NCI-H2196 (cell line): ENCODE data around the gene HBP1.
"Not testable (repeated sequence)": the region's sequence is repeated elsewhere in the genome, so short reads cannot be mapped to it uniquely, and the experiment has no call there.

Experiments used
- DNase-seq: peaks from one replicate; lab custom pipeline; 2025; ENCODE audit not compliant: unreplicated experiment; lab: John Stamatoyannopoulos, UW

Gene HBP1

GRCh38 chr7:107168233-107169119 is at the start of gene HBP1:
TSS of gene HBP1 (plus strand) at chr7:107169003. CDS start at chr7:107179894, 10,891 bp downstream.
- peak; percentile 98 for DNase-seq

GRCh38 chr7:107119376-107120105 is 49.3 kb upstream of the HBP1 start:
- no peak for DNase-seq

GRCh38 chr7:107122486-107122911 is 46.3 kb upstream of the HBP1 start:
- no peak for DNase-seq

- DNase-seq, result no peak
These were observed 45.4 kb upstream of the HBP1 start for GRCh38 chr7:107123392-107123791.

- DNase-seq, result no peak
These were observed 43.3 kb upstream of the HBP1 start for GRCh38 chr7:107125475-107125874.

GRCh38 chr7:107128217-107128616 is 40.6 kb upstream of the HBP1 start:
- no peak for DNase-seq

GRCh38 chr7:107128748-107129147 is 40.1 kb upstream of the HBP1 start:
- DNase-seq, result no peak

GRCh38 chr7:107130487-107131220 is 38.1 kb upstream of the HBP1 start:
- DNase-seq, result no peak

GRCh38 chr7:107133396-107133795 is 35.4 kb upstream of the HBP1 start:
- DNase-seq, result no peak

GRCh38 chr7:107138696-107139420 is 29.9 kb upstream of the HBP1 start:
- no peak for DNase-seq

- not testable (repeated sequence) for DNase-seq
These were observed 24.9 kb upstream of the HBP1 start for GRCh38 chr7:107143875-107144274.

- no peak for DNase-seq
These were observed 23.6 kb upstream of the HBP1 start for GRCh38 chr7:107145067-107145838.

- DNase-seq, result peak; percentile 26
These were observed 21.1 kb upstream of the HBP1 start for GRCh38 chr7:107147464-107148393.

GRCh38 chr7:107148721-107149120 is 20.1 kb upstream of the HBP1 start:
- no peak for DNase-seq

GRCh38 chr7:107149863-107150262 is 18.9 kb upstream of the HBP1 start:
- no peak for DNase-seq

GRCh38 chr7:107150375-107151073 is 18.3 kb upstream of the HBP1 start:
- DNase-seq, result peak; percentile 71

- no peak for DNase-seq
These were observed 17.3 kb upstream of the HBP1 start for GRCh38 chr7:107151538-107151937.

- DNase-seq, result no peak
These were observed 16.8 kb upstream of the HBP1 start for GRCh38 chr7:107152011-107152410.
